ENCODE data around the gene CMPK2.

- no peak for TF ChIP-seq EZH2 (IDR thresholded peaks at IDR 0.05; ENCODE audit: borderline replicate concordance, low read length)
- TF ChIP-seq CTCF (IDR thresholded peaks at IDR 0.05; ENCODE audit: low read length) = no peak
Observed at GRCh38 chr2:6834163-6834562, 31.5 kb downstream of the CMPK2 start.

Measured in OCI-LY1 (cell line).